ENCODE measurements around the gene STXBP1. TPM values are rescaled to one million over a fixed set of nuclear protein-coding genes. Genes with fewer than 3 reads are reported as not detected.

Gene STXBP1
- total RNA-seq, 2 donors from 2014 or later: 8.2 to 15.8 TPM

DNA sequence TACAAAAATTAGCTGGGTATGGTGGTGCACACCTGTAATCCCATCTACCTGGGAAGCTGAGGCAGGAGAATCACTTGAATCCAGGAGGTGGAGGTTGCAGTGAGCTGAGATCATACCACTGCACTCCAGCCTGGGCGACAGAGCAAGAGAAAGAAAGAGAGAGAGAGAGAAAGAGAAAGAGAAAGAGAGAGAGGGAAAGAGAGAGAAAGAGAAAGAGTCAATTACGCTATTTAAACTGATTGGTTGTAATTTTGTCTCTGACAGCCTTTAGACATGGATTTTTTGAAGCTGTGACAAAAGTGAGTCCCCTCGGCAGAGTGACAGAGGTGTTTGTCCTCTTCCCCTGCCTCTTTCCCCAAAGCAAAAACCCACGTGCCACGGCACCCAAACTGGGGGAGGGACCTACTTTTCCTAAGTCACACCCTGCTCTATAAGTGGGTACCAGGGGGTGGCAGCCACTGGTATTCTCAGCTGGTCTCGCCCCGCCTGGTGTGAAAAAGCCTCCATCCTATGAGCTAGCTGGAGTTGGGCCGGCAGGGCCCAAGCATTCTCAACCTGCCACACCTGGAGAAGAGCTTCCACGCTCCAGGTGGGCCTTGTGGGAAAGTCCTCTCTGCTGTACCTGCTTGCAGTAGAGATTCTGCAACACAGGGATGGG is 91.3 kb downstream of the STXBP1 start:
- Histone ChIP-seq H3K9ac (ENCODE audit: low read depth in 2 of 2, low read length in 2 of 2) (no peak overlapping the region), H3K27ac (no peak overlapping the region), H3K4me1 (no peaks in the 10 kb centered on the region), H3K27me3 (no peaks in the 10 kb centered on the region), H3K9me3 (no peaks in the 10 kb centered on the region), H3K4me3 (no peak overlapping the region), H3K36me3 (no peaks in the 10 kb centered on the region)
- no peak for DNase-seq
- TF ChIP-seq, protein P1, sequence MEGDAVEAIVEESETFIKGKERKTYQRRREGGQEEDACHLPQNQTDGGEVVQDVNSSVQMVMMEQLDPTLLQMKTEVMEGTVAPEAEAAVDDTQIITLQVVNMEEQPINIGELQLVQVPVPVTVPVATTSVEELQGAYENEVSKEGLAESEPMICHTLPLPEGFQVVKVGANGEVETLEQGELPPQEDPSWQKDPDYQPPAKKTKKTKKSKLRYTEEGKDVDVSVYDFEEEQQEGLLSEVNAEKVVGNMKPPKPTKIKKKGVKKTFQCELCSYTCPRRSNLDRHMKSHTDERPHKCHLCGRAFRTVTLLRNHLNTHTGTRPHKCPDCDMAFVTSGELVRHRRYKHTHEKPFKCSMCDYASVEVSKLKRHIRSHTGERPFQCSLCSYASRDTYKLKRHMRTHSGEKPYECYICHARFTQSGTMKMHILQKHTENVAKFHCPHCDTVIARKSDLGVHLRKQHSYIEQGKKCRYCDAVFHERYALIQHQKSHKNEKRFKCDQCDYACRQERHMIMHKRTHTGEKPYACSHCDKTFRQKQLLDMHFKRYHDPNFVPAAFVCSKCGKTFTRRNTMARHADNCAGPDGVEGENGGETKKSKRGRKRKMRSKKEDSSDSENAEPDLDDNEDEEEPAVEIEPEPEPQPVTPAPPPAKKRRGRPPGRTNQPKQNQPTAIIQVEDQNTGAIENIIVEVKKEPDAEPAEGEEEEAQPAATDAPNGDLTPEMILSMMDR (IDR thresholded peaks at IDR 0.05): no peak
- intact Hi-C loops (cut with DNase I): no loop called here

- H3K4me3 ChIP-seq: no peak overlapping the region
- H3K9ac ChIP-seq (ENCODE audit: low read depth in 2 of 2, low read length in 2 of 2): no peak overlapping the region
- no peak overlapping the region for H3K27ac ChIP-seq
- TF ChIP-seq, protein P1 (IDR thresholded peaks at IDR 0.05): no peak
- H3K27me3 ChIP-seq: no peaks in the 10 kb centered on the region
- intact Hi-C loops (cut with DNase I): no loop called here
- no peaks in the 10 kb centered on the region for H3K36me3 ChIP-seq
- H3K4me1 ChIP-seq: no peaks in the 10 kb centered on the region
- H3K9me3 ChIP-seq: no peaks in the 10 kb centered on the region
- no peak for DNase-seq
These were observed 93.7 kb downstream of the STXBP1 start for GRCh38 chr9:127705577-127706379.

DNA sequence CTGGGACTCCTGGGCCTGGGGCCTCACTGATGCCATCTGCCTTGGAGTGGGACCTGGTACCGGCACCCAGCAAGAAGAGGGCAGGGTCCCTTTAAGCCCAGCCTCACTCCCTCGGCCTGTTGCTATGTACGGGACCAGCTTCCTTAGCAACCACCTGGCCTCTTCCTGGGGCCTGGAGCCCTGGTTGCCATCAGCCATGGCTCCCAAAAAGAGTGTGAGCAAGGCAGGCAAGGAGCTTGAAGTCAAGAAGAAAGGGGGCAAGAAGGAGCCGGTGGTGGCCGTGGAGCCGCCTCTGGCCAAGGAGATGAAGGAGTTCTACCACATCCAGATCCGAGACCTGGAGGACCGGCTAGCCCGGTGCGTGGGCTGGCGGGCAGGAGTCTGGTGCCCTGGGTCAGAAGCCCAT is 94.8 kb downstream of the STXBP1 start, which contains the start of gene CFAP157:
CFAP157 (plus strand) TSS at position 153 of the 406 bp plus-strand sequence; CDS start at position 197, 44 bp downstream.
- Histone ChIP-seq H3K36me3 (no peaks in the 10 kb centered on the region), H3K27ac (no peak within 1 kb of the TSS), H3K9me3 (no peaks in the 10 kb centered on the region), H3K27me3 (no peaks in the 10 kb centered on the region), H3K4me1 (no peaks in the 10 kb centered on the region), H3K9ac (ENCODE audit: low read depth in 2 of 2, low read length in 2 of 2) (no peak within 1 kb of the TSS), H3K4me3 (no peak within 1 kb of the TSS)
- DNase-seq: no peak
- TF ChIP-seq, protein P1 (IDR thresholded peaks at IDR 0.05): no peak
- intact Hi-C loops (cut with DNase I): no loop called here

- Histone ChIP-seq H3K27me3 (no peaks in the 10 kb centered on the region), H3K27ac (no peak overlapping the region), H3K4me1 (no peaks in the 10 kb centered on the region), H3K36me3 (no peaks in the 10 kb centered on the region), H3K9ac (ENCODE audit: low read depth in 2 of 2, low read length in 2 of 2) (no peak overlapping the region), H3K4me3 (no peak overlapping the region), H3K9me3 (no peaks in the 10 kb centered on the region)
- intact Hi-C loops (cut with DNase I): no loop called here
- peak; percentile 41 for DNase-seq
- TF ChIP-seq, protein P1 (IDR thresholded peaks at IDR 0.05): no peak
These were observed 95.7 kb downstream of the STXBP1 start for GRCh38 chr9:127707766-127708165.

DNA sequence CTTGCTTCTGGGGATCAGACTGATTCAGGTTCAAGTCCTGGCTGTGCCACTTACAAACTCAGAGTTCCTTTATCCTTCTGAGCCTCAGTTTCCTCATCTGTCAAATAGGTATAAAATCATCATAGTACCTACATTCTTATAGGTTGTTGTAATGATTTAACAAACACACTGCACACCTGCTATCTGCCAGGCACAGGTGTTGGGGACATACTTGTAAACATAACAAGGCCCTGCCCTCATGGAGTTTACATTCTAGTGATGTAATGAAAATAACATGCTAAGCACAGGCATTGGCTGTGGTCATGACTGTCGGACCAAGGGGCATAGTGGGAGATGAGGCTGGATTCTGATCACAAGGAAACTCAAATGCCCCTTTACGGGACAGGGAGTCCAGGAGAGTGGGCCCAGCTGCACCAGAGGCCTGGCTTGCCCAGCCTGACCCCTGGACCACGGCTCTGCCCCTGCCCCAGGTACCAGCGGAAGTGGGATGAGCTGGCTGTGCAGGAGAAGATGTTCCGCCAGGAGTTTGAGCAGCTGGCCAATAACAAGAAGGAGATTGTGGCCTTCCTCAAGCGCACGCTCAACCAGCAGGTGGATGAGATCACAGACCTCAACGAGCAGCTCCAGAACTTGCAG is 97.0 kb downstream of the STXBP1 start:
- Histone ChIP-seq H3K36me3 (no peaks in the 10 kb centered on the region), H3K4me1 (no peaks in the 10 kb centered on the region)
- TF ChIP-seq, protein P1 (IDR thresholded peaks at IDR 0.05): no peak

More for the DNA sequence above, 97.0 kb downstream of the STXBP1 start:
- Histone ChIP-seq H3K9me3 (no peaks in the 10 kb centered on the region), H3K27me3 (no peaks in the 10 kb centered on the region), H3K27ac (no peak overlapping the region), H3K9ac (ENCODE audit: low read depth in 2 of 2, low read length in 2 of 2) (no peak overlapping the region), H3K4me3 (no peak overlapping the region)
- no peak for DNase-seq
- intact Hi-C loops (cut with DNase I): no loop called here
